Vagina (tissue), 2 donors: ENCODE results near the gene MAN1A1. TPM values are rescaled to one million over a fixed set of nuclear protein-coding genes. Genes with fewer than 3 reads are reported as not detected.

Experiments used
- DNase-seq, 2 donors: peaks; one replicate each; pipeline ENCODE4 v3.0.0-alpha.2; 2017; ENCODE audit errors: extremely low spot score in 2 of 2
- H3K27ac ChIP-seq: fragments of 200-600 bp; sonication (generic); one replicate; pipeline ENCODE4 v1.5.1; 2019
- H3K27me3 ChIP-seq: fragments of 200-600 bp; sonication (generic); one replicate; pipeline ENCODE4 v1.5.1; 2019
- H3K36me3 ChIP-seq, 2 donors: fragments of 200-600 bp; sonication (generic); one replicate each; pipeline ENCODE4 v1.5.1; 2017 to 2019
- H3K4me1 ChIP-seq: fragments of 200-600 bp; sonication (generic); one replicate; pipeline ENCODE4 v1.5.1; 2019
- H3K4me3 ChIP-seq, 2 donors: fragments of 200-600 bp; sonication (generic); 1 replicate in 1 of 2; 2 replicates in 1 of 2; pipeline ENCODE4 v1.5.1; 2016 to 2019
- H3K9me3 ChIP-seq: fragments of 200-600 bp; sonication (generic); one replicate; pipeline ENCODE4 v1.5.1; 2019
- POLR2A ChIP-seq, 2 donors: fragments of 450-650 bp; IDR thresholded peaks; one replicate each; pipeline ENCODE4 v1.6.1; 2017; ENCODE audit warnings: antibody characterized with exemption in 2 of 2, mild to moderate bottlenecking in 2 of 2, moderate library complexity in 2 of 2
- POLR2AphosphoS5 ChIP-seq, 2 donors: sonication (generic); formaldehyde crosslinking; IDR thresholded peaks; one replicate each; pipeline ENCODE4 v1.9.0; 2017; ENCODE audit warnings: antibody characterized with exemption in 2 of 2, mild to moderate bottlenecking in 2 of 2, low read depth in 1 of 2; ENCODE audit not compliant: insufficient read depth in 1 of 2
- intact Hi-C: fragments of 100-400 bp; cut with DNase I; formaldehyde crosslinking; loops from one replicate; pipeline ENCODE4 v1.15.1; 2023
- total RNA-seq: library from RNA; depleted of rRNA; stranded (reverse); fragments of >200 nt; gene quantifications from one replicate; pipeline ENCODE4 v1.2.3, GENCODE V29; 2016
- TF ChIP-seq, protein P1 (sequence below), 3 experiments: fragments of 450-650 bp in 2 of 3; fragments of 200-600 bp in 1 of 3; sonication (generic) in 1 of 3; IDR thresholded peaks; one replicate each; pipeline ENCODE4 v1.5.1; 2017 to 2019; ENCODE audit warnings: antibody characterized with exemption in 3 of 3, mild to moderate bottlenecking in 2 of 3, moderate library complexity in 2 of 3

Gene MAN1A1
- total RNA-seq, 1 donor from 2014 or later = 71.2 TPM

DNA sequence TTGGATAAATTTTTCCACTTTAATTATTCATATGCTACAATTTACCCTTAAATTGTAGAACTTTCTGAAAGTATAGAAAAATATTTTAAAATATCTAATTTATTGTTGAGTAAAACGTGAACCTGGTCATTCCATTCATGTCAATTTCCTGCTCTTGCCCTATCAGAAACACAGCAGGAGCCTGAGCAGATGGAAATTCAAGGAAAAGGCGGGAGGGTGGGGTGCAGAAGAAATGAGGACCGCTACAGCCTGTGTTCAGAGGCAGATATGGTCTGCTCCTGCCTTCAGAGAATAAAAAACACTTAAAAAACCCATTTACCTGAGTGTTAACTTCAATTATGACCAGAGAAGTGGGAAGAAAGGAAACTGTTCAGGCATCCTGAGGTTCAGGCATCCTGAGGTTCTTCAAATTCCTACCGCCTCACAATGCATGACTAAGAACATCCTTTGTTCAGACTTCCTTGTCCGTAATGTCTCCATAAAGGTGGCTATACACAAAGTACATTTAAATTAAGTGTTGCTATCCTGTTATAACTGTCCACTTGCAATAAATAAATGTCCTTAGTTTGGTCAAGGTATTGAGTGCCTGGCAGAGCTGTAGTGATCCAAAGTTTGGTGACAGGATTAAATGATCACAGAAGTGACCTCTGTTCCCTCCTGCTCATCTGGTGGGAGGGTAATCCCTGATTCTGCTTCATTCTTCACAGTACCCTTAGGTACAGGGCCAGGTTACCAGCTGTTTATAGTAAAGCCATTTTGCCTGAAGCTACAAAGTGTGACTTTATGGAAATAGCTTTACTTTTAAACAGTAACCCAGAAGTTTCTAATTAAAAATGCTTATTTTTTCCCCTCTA is 109.1 kb downstream of the MAN1A1 start:
- intact Hi-C loops = no loop called here
- no peaks in the 10 kb centered on the region for H3K27me3 ChIP-seq
- H3K4me3 ChIP-seq = no peak overlapping the region
- peaks cover 11% of the 10 kb centered on the region for H3K4me1 ChIP-seq
- TF ChIP-seq, protein P1, sequence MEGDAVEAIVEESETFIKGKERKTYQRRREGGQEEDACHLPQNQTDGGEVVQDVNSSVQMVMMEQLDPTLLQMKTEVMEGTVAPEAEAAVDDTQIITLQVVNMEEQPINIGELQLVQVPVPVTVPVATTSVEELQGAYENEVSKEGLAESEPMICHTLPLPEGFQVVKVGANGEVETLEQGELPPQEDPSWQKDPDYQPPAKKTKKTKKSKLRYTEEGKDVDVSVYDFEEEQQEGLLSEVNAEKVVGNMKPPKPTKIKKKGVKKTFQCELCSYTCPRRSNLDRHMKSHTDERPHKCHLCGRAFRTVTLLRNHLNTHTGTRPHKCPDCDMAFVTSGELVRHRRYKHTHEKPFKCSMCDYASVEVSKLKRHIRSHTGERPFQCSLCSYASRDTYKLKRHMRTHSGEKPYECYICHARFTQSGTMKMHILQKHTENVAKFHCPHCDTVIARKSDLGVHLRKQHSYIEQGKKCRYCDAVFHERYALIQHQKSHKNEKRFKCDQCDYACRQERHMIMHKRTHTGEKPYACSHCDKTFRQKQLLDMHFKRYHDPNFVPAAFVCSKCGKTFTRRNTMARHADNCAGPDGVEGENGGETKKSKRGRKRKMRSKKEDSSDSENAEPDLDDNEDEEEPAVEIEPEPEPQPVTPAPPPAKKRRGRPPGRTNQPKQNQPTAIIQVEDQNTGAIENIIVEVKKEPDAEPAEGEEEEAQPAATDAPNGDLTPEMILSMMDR (IDR thresholded peaks at IDR 0.05) = no peak
- TF ChIP-seq POLR2AphosphoS5 (IDR thresholded peaks at IDR 0.05; ENCODE audit: insufficient read depth in 1 of 2, low read depth in 1 of 2) (no peak), POLR2A (IDR thresholded peaks at IDR 0.05) (no peak)
- peaks cover 0 to 3% of the 10 kb centered on the region in 2 donors for H3K36me3 ChIP-seq
- no peak for DNase-seq
- peak overlapping the region; percentile 51 for H3K27ac ChIP-seq
- H3K9me3 ChIP-seq = no peaks in the 10 kb centered on the region

DNA sequence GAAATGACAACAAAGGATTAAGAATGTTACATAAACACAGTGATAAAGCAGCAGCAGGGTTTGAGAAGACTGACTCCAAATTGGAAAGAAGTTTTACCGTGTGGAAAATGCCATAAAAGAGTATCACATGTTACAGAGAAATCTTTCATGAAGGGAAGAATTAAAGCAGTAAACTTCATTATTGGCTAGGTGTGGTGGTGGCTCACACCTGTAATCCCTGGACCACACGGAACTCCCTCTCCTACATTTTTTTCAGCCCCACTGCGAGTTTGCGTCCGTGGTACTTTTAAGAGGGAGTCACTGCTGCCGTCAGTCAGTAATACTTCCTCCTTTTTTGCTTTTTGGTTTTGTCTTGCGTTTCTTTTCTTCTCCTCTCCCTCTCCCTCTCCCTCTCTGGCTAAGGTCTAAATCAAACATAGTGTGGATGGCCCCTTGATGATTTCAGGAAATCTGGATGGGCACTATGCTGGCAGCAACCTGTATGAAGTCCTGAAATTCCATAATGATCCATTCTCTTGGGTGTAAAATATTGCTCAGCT is 112.3 kb downstream of the MAN1A1 start:
- Histone ChIP-seq H3K9me3 (no peaks in the 10 kb centered on the region), H3K36me3 (peaks cover 0 to 3% of the 10 kb centered on the region in 2 donors), H3K27me3 (no peaks in the 10 kb centered on the region), H3K27ac (no peak overlapping the region), H3K4me1 (peaks cover 11% of the 10 kb centered on the region), H3K4me3 (no peak overlapping the region)
- TF ChIP-seq, protein P1 (IDR thresholded peaks at IDR 0.05) = no peak
- no peak for TF ChIP-seq POLR2AphosphoS5 (IDR thresholded peaks at IDR 0.05; ENCODE audit: insufficient read depth in 1 of 2, low read depth in 1 of 2)
- TF ChIP-seq POLR2A (IDR thresholded peaks at IDR 0.05) = no peak
- intact Hi-C loops = no loop called here
- no peak for DNase-seq

DNA sequence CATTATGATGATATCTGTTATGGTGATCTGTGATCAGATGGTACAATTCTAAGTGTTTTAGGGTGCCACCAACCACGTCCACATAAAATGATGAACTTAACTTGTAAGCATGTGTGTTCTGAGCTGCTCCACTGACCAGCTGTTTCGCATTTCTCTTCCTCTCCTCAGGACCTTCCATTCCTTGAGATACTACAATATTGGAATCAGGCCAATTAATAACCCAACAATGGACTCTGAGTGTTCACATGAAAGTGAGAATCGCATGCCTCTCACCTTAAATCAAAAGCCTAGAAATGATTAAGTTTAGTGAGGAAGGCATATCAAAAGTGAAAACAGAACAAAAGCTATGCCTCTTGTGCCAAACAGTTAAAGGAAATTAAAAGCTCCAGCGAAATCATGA is 114.6 kb downstream of the MAN1A1 start:
- intact Hi-C loops = no loop called here
- Histone ChIP-seq H3K9me3 (no peaks in the 10 kb centered on the region), H3K27me3 (no peaks in the 10 kb centered on the region), H3K36me3 (peaks cover 0 to 3% of the 10 kb centered on the region in 2 donors), H3K27ac (no peak overlapping the region), H3K4me3 (no peak overlapping the region), H3K4me1 (no peaks in the 10 kb centered on the region)
- TF ChIP-seq POLR2AphosphoS5 (IDR thresholded peaks at IDR 0.05; ENCODE audit: insufficient read depth in 1 of 2, low read depth in 1 of 2) (no peak), POLR2A (IDR thresholded peaks at IDR 0.05) (no peak)
- TF ChIP-seq, protein P1 (IDR thresholded peaks at IDR 0.05) = no peak
- no peak for DNase-seq

DNA sequence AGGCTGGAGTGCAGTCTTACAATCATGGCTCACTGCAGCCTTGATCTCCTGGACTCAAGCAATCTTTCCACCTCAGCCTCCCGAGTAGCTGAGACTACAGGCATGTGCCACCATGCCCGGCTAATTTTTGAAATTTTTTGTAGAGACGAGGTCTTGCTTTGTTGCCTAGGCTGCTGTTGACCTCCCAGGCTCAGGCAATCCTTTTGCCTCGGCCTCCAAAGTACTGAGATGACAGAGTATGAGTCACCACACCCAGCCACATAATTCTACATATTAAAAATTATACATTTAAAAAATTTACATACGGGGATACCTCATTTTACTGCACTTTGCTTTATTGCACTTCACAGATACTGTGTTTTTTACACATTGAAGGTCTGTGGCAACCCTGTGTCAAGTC is 115.1 kb downstream of the MAN1A1 start:
- no peaks in the 10 kb centered on the region for H3K27me3 ChIP-seq
- H3K4me3 ChIP-seq = no peak overlapping the region
- intact Hi-C loops = no loop called here
- TF ChIP-seq POLR2AphosphoS5 (IDR thresholded peaks at IDR 0.05; ENCODE audit: insufficient read depth in 1 of 2, low read depth in 1 of 2) (no peak), POLR2A (IDR thresholded peaks at IDR 0.05) (no peak)
- TF ChIP-seq, protein P1 (IDR thresholded peaks at IDR 0.05) = no peak
- no peaks in the 10 kb centered on the region for H3K9me3 ChIP-seq
- DNase-seq = no peak
- peaks cover 0 to 3% of the 10 kb centered on the region in 2 donors for H3K36me3 ChIP-seq
- no peaks in the 10 kb centered on the region for H3K4me1 ChIP-seq
- no peak overlapping the region for H3K27ac ChIP-seq
